Erythroblast (primary cell): ENCODE measurements around the gene RIMKLA.
A peak's percentile ranks its signal among the peaks of the same experiment; 100 is the strongest.

Experiments
- DNase-seq, 2 experiments: peaks; one replicate each; lab custom pipeline; 2025; lab: John Stamatoyannopoulos, UW
- GATA1 ChIP-seq: IDR thresholded peaks from 2 replicates; pipeline ENCODE4 v1.6.1; 2011; ENCODE audit warnings: low read depth, mild to moderate bottlenecking, control low read depth, low read length, moderate library complexity
- POLR2A ChIP-seq: IDR thresholded peaks from 2 replicates; pipeline ENCODE4 v1.6.1; 2011; ENCODE audit warnings: mild to moderate bottlenecking, low read length

The RIMKLA gene

DNA sequence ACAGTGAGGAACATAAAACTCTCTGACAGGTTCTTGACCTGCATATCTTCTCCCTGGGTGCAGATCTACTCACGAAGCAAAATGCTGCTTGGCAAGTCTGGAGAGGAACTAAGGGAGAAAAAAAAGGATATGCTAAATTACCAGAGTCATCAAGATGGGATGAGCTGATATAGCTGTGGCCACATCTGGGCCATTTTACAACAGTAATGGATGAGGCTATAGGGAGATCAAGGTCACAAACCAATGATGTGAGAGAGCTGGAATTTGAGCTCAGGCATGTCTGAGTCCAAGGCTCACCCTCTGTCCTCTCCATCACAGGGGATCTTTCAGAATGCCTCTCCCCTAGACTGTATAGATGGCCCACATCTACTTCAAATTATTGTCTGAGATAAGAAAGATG lies 49.0 kb downstream of the RIMKLA start:
- DNase-seq = no peak
- TF ChIP-seq GATA1 (no peak), POLR2A (no peak)

DNA sequence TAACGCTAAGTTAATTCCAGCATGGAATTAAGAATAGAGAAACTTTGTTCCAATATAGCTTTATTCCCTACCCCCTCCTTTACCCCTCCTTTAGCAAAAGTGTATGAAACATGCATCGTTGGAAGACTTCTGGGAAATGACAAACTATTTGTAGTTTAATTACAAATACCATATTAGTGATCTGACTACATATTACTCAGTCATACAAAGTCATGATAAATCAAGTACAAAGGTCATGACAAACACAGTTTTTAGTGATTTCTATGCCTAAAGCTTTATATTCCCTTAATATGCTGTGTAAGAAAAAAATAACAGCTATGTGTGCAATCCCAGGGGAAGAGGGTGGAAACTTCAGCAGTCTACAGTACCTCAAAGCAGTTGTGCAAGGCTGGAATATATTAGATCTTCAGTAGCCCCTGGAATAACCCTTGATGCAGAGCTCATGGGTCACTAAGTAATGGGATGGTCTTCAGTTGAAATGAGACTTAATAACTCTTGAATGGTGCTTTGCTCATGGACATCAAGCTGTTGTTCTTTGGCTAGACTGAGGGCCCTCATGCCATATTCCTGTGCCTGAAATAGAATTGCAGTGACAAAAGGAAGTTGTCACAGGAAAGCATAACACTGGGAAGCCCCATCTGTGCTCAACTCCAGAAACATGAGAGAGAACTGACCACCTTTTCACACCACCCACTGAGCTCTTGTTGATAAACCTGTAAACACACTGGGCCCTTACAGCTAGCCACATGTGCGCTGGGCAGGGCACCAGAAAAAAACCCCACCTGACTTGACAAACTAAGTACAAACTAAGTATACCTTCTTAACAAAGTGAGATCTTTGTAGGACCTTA lies 49.9 kb downstream of the RIMKLA start:
- DNase-seq = no peak
- TF ChIP-seq POLR2A (no peak), GATA1 (no peak)

DNA sequence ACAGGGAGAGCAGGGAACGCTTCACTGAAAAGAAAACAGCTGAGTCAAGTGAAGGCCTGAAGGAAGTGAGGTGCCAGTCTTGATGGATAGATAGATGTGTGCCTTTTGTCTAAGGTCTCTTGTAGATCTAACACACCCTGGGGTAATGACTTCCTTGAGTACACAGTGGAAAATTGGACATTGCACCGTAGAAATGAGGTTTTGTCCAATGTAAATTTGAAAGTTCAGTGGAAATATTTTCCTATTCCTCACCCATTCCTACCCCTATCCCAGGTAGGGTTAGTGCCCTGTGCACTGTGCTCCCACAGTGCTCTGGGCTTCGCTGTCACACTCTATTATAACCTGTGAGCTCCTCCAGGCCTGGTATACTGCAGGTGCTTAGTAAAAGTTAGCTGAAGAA lies 50.9 kb downstream of the RIMKLA start:
- TF ChIP-seq POLR2A = no peak

DNA sequence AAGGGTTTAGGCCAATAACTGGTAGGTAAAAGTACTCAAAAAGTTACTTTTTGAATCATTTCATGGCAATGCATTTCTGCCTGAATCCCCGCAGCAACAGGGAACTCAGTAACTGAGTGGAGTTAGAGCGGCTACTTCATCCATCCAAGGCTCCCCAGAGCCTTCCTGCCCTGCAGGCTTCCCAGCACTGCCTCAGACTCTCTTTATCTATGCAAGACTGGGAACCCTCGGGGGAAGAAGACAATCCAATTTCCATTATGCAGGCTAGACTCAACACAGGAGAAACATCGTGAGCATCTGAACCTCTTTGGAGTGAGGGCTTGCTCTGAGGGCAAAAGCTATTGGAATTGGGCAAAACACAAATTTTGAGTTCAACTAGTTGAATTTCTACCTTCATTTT lies 52.1 kb downstream of the RIMKLA start:
- no peak for DNase-seq
- TF ChIP-seq GATA1 = no peak
- no peak for TF ChIP-seq POLR2A

More for the DNA sequence above, 50.9 kb downstream of the RIMKLA start:
- no peak for DNase-seq

DNA sequence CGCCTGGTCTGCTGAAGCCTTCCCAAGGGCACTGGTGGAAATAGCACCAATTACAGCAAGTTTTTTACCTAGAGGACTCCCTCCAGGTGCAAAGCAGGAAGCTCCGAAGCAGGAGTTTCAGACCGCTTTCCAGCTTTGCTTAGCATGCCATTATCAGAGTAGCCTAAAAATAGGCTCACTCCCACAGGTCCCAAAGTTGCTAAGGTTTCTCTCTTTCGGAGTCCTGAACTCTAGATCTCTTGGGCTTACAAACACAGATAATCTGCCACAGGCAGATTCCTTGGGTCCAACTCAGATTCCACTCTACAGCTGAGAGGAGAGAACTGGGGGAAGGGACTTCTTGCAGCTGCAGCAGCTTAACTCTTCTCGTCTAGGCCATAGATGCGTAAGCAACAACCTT lies 52.8 kb downstream of the RIMKLA start:
- TF ChIP-seq POLR2A (no peak), GATA1 (no peak)
- DNase-seq = no peak

DNA sequence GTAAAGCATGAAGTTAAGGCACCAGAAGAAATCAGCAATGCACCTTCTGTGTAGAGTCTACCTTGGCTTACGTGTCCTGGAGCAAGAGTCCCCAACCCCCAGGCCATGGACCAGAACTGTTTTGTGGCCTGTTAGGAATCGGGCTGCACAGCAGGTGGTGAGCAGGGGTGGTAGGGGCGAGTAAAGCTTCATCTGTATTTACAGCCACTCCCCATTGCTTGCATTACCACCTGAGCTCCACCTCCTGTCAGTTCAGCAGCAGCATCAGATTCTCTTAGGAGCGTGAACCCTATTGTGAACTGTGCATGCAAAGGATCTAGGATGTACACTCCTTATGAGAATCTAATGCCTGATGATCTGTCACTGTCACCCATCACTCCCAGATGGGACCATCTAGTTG lies 53.7 kb downstream of the RIMKLA start:
- TF ChIP-seq GATA1 (no peak), POLR2A (no peak)
- no peak for DNase-seq

DNA sequence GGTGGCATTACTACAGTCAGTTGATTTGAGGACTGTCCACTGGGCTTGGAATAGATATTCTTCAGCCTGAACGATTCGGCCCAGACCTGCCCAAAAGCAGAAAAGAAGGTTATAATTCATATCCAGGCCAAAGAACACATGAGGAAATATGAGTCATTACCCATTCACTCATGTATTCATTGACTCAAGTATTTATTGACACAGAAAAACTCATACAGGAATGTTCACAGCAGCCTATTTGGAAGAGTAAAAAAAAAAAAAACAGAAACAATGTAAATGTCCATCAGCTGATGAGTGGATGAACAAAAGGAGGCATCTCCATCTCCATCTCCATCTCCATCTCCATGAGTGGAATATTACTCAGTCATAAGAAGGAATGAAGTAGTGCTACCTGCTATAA lies 59.3 kb downstream of the RIMKLA start:
- TF ChIP-seq GATA1 (no peak), POLR2A (no peak)
- no peak for DNase-seq

DNA sequence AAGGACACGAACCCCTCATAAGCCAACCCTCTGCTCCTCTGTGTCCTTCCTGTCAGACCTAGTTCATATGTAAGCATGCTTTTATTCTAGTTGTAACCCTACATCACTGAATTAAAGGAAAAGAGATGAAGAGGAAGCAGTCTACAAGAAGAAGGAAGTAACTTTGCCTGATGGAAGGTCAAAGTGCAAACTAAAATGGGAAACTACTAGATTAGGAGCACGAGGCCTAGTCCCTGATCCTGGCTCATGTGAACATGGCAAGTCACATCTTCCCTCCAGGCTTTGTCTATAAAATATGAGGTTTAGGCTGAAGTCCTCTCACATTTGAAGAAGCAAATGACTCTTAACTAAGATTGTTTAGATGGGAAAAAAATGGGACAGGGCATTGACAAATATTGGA lies 62.1 kb downstream of the RIMKLA start:
- no peak for DNase-seq
- no peak for TF ChIP-seq GATA1
- TF ChIP-seq POLR2A = no peak

DNA sequence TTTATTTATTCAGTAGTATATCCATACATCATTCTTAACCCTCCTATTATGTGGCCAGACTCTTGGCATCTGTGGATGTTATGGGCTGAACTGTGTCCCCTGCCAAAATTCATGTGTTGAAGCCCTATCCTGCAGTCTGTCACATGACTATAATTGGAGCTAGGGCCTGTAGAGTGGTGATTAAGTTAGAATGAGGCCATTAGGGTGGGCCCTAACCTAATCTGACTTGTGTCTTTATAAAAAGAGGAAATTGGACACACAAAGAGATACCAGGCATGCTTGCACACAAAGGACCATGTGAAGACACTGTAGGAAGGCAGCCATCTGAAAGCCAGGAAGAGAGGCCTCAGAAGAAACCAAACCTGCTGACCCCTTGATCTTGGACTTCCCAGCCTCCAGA lies 68.7 kb downstream of the RIMKLA start:
- peak in 1 of 2 experiments; percentile 43 for DNase-seq
- TF ChIP-seq POLR2A (no peak), GATA1 (no peak)

DNA sequence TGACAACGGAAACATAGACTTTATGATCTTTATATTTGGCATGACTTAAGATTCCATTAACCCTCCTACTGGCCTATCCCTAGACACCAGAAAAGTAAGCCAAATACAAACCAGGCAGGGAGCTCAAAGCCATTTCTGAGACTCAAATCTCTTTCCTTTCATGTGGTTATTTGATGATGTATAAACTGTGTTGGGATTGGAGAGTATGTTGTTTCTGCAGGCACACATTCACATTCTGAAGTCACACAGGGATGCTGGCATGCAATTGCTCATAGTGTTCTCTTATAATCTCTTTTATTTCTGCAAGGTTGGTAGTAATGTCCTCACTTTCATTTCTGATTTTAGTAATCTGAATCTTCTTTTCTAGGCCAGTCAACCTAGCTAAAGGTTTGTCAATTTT lies 69.5 kb downstream of the RIMKLA start:
- no peak for TF ChIP-seq GATA1
- no peak for TF ChIP-seq POLR2A
- no peak for DNase-seq

DNA sequence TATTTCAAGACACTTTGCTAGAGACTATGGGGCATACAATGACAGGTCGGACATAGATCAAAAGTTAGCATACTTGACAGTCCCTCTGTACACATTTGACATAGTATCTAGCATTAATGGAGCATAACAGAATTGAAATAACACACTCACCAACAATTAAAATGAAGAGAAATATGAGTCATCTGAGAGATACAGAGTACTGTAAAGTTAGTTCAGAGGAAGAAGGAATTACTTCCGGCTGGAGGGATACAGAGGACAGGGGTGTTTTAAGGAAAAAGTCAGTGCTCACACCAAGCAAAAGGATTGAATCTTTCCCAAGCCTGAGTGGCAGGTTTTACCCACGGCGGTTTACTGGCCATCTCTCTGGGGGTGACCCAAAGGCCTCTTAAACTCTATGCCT lies 72.8 kb downstream of the RIMKLA start:
- TF ChIP-seq POLR2A (no peak), GATA1 (no peak)

DNA sequence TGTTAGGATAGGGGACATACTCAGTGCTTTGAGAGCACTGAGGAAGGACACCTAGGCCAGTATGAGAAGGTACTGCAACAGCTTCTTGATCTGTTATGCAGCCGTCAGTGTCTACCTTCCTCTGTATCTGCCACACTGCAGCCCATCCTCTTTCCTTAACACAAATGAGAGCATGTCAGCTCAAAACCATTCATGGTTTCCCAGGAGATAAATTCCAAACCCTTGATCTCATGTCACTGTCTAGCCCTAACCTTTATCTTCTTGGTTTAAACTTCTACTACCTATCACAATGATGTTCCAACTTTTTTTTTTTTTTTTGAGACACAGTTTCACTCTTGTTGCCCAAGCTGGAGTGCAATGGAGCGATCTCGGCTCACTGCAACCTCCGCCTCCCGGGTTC lies 73.8 kb downstream of the RIMKLA start:
- TF ChIP-seq POLR2A (no peak), GATA1 (no peak)

More for the DNA sequence above, 72.8 kb downstream of the RIMKLA start:
- DNase-seq = no peak

DNA sequence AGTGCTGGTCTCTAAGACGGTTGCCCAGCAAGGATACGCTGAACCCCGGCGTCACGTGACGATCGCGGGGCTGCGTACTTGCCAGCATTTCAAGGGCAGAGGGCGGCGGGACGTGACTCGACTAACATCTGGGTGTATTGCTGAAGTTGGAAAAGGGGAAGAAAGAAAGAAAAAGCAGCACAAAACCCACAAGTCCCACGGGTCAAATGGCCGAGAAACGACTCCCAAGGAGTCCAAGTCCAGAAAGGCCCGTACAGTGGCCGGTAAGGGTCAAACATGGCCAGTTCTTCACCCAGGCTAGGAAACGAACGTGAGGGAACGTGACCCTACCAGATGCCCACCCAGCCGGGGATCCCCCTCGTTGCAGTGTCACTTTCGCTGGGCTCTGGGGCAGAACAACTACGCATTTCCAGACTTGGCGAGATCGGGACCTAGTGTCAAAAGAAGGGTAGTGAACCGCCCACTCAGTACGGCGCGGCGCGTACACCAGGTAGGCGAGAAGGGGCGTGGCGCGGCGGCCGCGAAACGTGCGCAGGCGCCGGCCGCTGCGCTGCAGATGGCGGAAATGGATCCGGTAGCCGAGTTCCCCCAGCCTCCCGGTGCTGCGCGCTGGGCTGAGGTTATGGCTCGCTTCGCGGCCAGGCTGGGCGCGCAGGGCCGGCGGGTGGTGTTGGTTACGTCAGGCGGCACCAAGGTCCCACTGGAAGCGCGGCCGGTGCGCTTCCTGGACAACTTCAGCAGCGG lies 75.6 kb downstream of the RIMKLA start, which contains the start of the genes PPCS and ZMYND12:
Gene PPCS, plus strand, starts transcription at position 534 of the 744 bp plus-strand sequence. Its CDS starts 23 bp downstream, at position 557.
Gene ZMYND12, minus strand, starts transcription at position 13 of the 744 bp plus-strand sequence. CDS start 25 bp downstream, outside the sequence.
- DNase-seq = peak; percentile 93
- no peak for TF ChIP-seq GATA1
- peak; percentile 91 for TF ChIP-seq POLR2A

More for the DNA sequence above, 73.8 kb downstream of the RIMKLA start:
- no peak for DNase-seq

DNA sequence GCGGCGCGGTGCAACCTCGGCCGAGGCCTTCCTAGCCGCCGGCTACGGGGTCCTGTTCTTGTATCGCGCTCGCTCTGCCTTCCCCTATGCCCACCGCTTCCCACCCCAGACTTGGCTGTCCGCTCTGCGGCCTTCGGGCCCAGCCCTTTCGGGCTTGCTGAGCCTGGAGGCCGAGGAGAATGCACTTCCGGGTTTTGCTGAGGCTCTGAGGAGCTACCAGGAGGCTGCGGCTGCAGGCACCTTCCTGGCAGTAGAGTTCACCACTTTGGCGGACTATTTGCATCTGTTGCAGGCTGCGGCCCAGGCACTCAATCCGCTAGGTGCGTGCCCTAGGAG lies 76.1 kb downstream of the RIMKLA start:
- no peak for TF ChIP-seq GATA1
- TF ChIP-seq POLR2A = peak; percentile 61
- DNase-seq = peak; percentile 82 to 85

DNA sequence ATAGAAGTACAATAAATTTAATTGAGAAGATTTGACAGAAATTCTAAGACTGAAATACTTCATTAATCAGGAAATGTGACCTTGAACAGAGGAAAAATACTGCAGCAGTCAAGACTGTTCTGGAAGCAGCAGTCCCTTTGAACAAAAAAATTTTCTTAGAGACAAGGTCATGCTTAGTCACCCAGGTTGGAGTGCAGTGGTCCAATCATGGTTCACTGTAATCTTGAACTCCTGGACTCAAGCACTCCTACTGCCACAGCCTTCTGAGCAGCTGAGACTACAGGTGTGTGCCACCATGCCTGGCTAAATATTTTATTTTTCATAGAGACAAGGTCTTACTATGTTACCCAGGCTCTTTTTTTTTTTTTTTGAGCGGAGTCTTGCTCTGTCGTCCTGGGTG lies 80.6 kb downstream of the RIMKLA start:
- no peak for TF ChIP-seq POLR2A
- TF ChIP-seq GATA1 = no peak

More for the DNA sequence above, 80.6 kb downstream of the RIMKLA start:
- peak in 1 of 2 experiments; percentile 20 for DNase-seq
